Heart left ventricle (tissue), 16 donors: Measurements from ENCODE around the gene MTPN. TPM values are rescaled to one million over a fixed set of nuclear protein-coding genes. Genes with fewer than 3 reads are reported as not detected.

Experiments used
- ATAC-seq, 4 donors: fragments of 200-7000 bp; cut with Tn5 transposase; one replicate each; pipeline ENCODE4 v1.9.1; 2020 to 2022; ENCODE audit warnings: moderate library complexity in 4 of 4, mild to moderate bottlenecking in 3 of 4, moderate number of reproducible peaks in 1 of 4
- DNase-seq, 5 donors: peaks; one replicate each; pipeline ENCODE4 v3.0.0-alpha.2; 2020
- H3K27ac ChIP-seq, 12 donors: fragments of 200-600 bp; sonication (generic) in 4 of 12; one replicate each; pipeline versions ENCODE4 v1.5.0 to v1.8.0; 2016 to 2022; ENCODE audit warnings: mild to moderate bottlenecking in 2 of 12
- H3K27me3 ChIP-seq, 9 donors: fragments of 200-600 bp; sonication (generic) in 2 of 9; one replicate each; pipeline versions ENCODE4 v1.5.1 to v1.8.0; 2016 to 2022; ENCODE audit warnings: mild to moderate bottlenecking in 3 of 9
- H3K36me3 ChIP-seq, 9 donors: fragments of 200-600 bp; sonication (generic) in 2 of 9; one replicate each; pipeline versions ENCODE4 v1.5.0 to v1.8.0; 2018 to 2022; ENCODE audit warnings: mild to moderate bottlenecking in 2 of 9
- H3K4me1 ChIP-seq, 12 donors: fragments of 200-600 bp; sonication (generic) in 4 of 12; one replicate each; pipeline versions ENCODE4 v1.5.0 to v1.8.0; 2016 to 2022; ENCODE audit warnings: mild to moderate bottlenecking in 3 of 12
- H3K4me3 ChIP-seq, 12 donors: fragments of 200-600 bp; sonication (generic) in 4 of 12; one replicate each; pipeline versions ENCODE4 v1.5.0 to v1.8.0; 2017 to 2022; ENCODE audit warnings: mild to moderate bottlenecking in 9 of 12, moderate library complexity in 4 of 12
- H3K9me3 ChIP-seq, 12 donors: fragments of 200-600 bp; sonication (generic) in 4 of 12; one replicate each; pipeline versions ENCODE4 v1.5.0 to v1.8.0; 2016 to 2022; ENCODE audit warnings: mild to moderate bottlenecking in 1 of 12
- POLR2A ChIP-seq, 2 donors: fragments of 450-650 bp; IDR thresholded peaks; one replicate each; pipeline ENCODE4 v1.6.1; 2017; ENCODE audit warnings: antibody characterized with exemption in 2 of 2, mild to moderate bottlenecking in 2 of 2, moderate library complexity in 2 of 2
- WGBS, 4 donors: extraction: QIAGEN DNeasy Blood & Tissue Kit in 2 of 4; methylation state at CpG; one replicate each; pipeline versions ENCODE4 v1.1.5 to v1.1.7; 2013 to 2018; 5-methylcytosine and 5-hydroxymethylcytosine counted together
- intact Hi-C, 10 donors: fragments of 100-400 bp; cut with DNase I; formaldehyde crosslinking; loops; one replicate each; pipeline versions ENCODE4 v1.11.1 to v1.14.2; 2022
- polyA plus RNA-seq, 2 donors: library from polyadenylated mRNA; stranded (reverse); fragments of 200-250 nt; gene quantifications; one replicate each; pipeline ENCODE4 v1.2.3, GENCODE V29; 2013
- total RNA-seq, 9 donors: library from RNA; depleted of rRNA in 2 of 9; stranded (reverse); fragments of >200 nt in 2 of 9; fragmentation: NEBNext Ultra II Directional in 3 of 9; extraction: Animal tissue kit (Norgen Biotek cat#: 25700) in 3 of 9; gene quantifications; one replicate each; pipeline versions ENCODE4 v1.1.0 to v1.2.4, GENCODE V29; 2016 to 2023
- TF ChIP-seq, protein P1 (sequence below), 12 donors: fragments of 200-600 bp; sonication (generic) in 4 of 12; IDR thresholded peaks; one replicate each; pipeline versions ENCODE4 v1.5.0 to v1.8.0; 2018 to 2022; ENCODE audit warnings: antibody characterized with exemption in 12 of 12, mild to moderate bottlenecking in 5 of 12
- donor health status: ischemic (EF 13 %, LVEDD 7.1; RV severe dilation, severe dysfunction).
- donor health status: healthy with polysubstance abuse.
- donor health status: DM: no; HTN: yes; CAD: no.
- donor health status: DM: no; HTN: no; CAD: no.
- donor health status: ischemic (EF 25% LVEDD 6.9; RV normal size, moderate dysfunction).
- donor health status: ischemic (EF 25% LVEDD 5.7; RV mildly dilated, moderate dysfunction).
- donor health status: healthy.
- donor health status: DM: yes; HTN: yes; CAD: no.
- donor health status: ischemic (EF 35%, LVEDD 5.7; RV mildly dilated, moderate dysfunction).
- donor health status: nonischemic (EF 11% LVEDD 7.7; RV severe dilation, severe dysfunction).
- donor health status: DM: yes; HTN: yes; CAD: no.
- donor health status: PGD.
- donor health status: ischemic (EF 29% LVEDD 5.4; RV normal size, mild dysfunction).
- donor health status: nonischemic (EF 23%, LVEDD 6.1; RV moderate dilation, normal function).

Gene MTPN
- total and polyA plus RNA-seq, 11 donors, result 22.1 to 130 (median 90.4) TPM

DNA sequence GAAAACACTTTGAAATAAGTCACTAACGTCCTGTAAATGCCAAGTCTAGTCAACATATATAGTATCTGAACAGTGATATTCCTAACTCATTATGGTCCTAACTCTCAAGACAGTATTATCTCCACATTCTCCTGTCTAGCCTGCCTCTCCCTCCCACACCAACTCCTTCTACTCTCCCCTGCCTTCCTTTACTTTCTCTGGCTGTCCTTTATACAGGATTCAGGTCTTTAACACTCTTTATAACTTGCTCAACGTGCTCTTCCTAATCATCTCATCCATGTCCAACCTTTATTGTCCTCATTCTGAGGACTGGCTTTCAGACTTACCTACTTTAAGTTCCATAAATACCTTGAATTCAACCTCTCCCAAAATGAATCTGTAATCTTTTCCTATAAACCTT, 42.5 kb downstream of the MTPN start:
- intact Hi-C loops, result loop anchor here in 1 of 10 donors (5.0 kb wide), 1 partner anchor 33 kb away; no protein-coding TSS in a partner anchor
- WGBS, 4 donors, result 63 to 72% (median 66%) methylated on average over 2 of the region's 2 CpGs
- Histone ChIP-seq H3K27me3 (no peaks in the 10 kb centered on the region), H3K9me3 (no peaks in the 10 kb centered on the region), H3K27ac (no peak overlapping the region), H3K36me3 (peaks cover 0 to 5% (median 0%) of the 10 kb centered on the region in 9 donors), H3K4me3 (no peak overlapping the region), H3K4me1 (peaks cover 0 to 87% (median 35%) of the 10 kb centered on the region in 12 donors)
- TF ChIP-seq, protein P1, sequence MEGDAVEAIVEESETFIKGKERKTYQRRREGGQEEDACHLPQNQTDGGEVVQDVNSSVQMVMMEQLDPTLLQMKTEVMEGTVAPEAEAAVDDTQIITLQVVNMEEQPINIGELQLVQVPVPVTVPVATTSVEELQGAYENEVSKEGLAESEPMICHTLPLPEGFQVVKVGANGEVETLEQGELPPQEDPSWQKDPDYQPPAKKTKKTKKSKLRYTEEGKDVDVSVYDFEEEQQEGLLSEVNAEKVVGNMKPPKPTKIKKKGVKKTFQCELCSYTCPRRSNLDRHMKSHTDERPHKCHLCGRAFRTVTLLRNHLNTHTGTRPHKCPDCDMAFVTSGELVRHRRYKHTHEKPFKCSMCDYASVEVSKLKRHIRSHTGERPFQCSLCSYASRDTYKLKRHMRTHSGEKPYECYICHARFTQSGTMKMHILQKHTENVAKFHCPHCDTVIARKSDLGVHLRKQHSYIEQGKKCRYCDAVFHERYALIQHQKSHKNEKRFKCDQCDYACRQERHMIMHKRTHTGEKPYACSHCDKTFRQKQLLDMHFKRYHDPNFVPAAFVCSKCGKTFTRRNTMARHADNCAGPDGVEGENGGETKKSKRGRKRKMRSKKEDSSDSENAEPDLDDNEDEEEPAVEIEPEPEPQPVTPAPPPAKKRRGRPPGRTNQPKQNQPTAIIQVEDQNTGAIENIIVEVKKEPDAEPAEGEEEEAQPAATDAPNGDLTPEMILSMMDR (IDR thresholded peaks at IDR 0.05), result no peak
- TF ChIP-seq POLR2A (IDR thresholded peaks at IDR 0.05), result no peak
- ATAC-seq (no peak), DNase-seq (no peak)

DNA sequence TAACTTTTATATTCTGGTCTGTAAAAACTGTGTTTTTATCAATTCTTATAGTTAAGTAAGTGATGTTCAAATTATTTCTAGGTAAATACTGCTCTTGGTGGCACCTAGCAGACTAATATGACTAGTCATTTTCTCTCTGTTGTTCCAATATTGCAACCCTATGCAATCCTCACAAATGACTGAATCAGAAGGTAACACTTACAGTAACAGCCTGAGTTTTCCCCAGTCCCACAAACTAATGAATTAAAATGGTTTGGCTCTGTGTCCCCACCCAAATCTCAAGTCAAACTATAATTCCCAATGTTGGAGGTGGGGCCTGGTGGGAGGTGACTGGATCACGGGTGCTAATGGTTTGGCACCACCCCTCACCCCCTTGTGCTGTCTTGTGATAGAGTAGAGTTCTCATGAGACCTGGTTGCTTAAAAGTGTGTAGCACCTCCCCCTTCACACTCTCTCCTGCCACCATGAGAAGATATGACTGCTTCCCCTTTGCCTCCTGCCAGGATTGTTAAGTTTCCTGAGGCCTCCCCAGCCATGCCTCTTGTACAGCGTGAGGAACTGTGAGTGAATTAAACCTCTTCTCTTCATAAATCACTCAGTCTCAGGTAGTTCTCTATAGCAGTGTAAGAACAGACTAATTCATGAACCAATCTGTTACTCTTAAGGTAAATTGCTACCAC, 43.5 kb downstream of the MTPN start:
- H3K27ac ChIP-seq, result peak overlapping the region in 2 of 12 donors; percentile 3 to 24
- WGBS, 4 donors, result 47 to 82% (median 54%) methylated on average over 2 of the region's 2 CpGs
- DNase-seq (no peak), ATAC-seq (peak in 1 of 4 donors; percentile 8)
- H3K9me3 ChIP-seq, result no peaks in the 10 kb centered on the region
- H3K36me3 ChIP-seq, result peaks cover 0 to 15% (median 2%) of the 10 kb centered on the region in 9 donors
- H3K4me3 ChIP-seq, result no peak overlapping the region
- no peaks in the 10 kb centered on the region for H3K27me3 ChIP-seq
- H3K4me1 ChIP-seq, result peaks cover 0 to 87% (median 39%) of the 10 kb centered on the region in 12 donors
- TF ChIP-seq, protein P1 (IDR thresholded peaks at IDR 0.05), result no peak
- no peak for TF ChIP-seq POLR2A (IDR thresholded peaks at IDR 0.05)
- intact Hi-C loops, result loop anchor here in 1 of 10 donors (5.0 kb wide), 1 partner anchor 34 kb away; no protein-coding TSS in a partner anchor

DNA sequence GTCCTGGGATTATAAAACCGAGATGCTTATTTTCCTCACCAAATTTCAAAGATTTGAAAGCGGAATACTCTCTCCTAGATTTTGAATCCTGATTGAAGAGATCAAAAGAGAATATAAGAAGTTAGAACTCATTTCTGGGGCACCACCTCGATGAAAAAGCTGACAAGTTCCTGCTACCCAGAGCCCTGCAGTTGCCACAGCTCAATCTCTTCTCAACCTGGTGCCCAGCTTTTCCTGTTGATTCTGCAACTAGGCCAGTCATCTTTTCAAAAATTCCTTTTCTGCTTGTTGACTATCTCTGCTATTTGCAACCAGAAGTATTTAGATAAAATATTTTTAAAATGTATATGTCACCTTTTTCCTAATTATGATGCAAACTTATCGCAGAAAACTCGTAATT, 45.0 kb downstream of the MTPN start:
- Histone ChIP-seq H3K4me3 (no peak overlapping the region), H3K36me3 (peaks cover 0 to 28% (median 4%) of the 10 kb centered on the region in 9 donors), H3K9me3 (no peaks in the 10 kb centered on the region), H3K27ac (peak overlapping the region in 1 of 12 donors; percentile 56), H3K27me3 (no peaks in the 10 kb centered on the region), H3K4me1 (peaks cover 0 to 84% (median 36%) of the 10 kb centered on the region in 12 donors)
- WGBS, 4 donors, result 80 to 84% (median 82%) methylated on average over 5 of the region's 5 CpGs
- ATAC-seq (no peak), DNase-seq (no peak)
- intact Hi-C loops, result loop anchor here in 1 of 10 donors (5.0 kb wide), 1 partner anchor 35 kb away; no protein-coding TSS in a partner anchor
- TF ChIP-seq, protein P1 (IDR thresholded peaks at IDR 0.05), result no peak
- no peak for TF ChIP-seq POLR2A (IDR thresholded peaks at IDR 0.05)
